GM21390 (cell line): Measurements from ENCODE around the gene TMSB15A.
"Not testable (repeated sequence)": the region's sequence is repeated elsewhere in the genome, so short reads cannot be mapped to it uniquely, and the experiment has no call there.

Experiments
- ATAC-seq: cut with Tn5 transposase; IDR thresholded peaks from one replicate; pipeline ENCODE4 v1.9.1; 2021; ENCODE audit not compliant: unreplicated experiment

The TMSB15A gene

GRCh38 chrX:102515975-102516941 lies at the start of gene TMSB15A:
TSS of gene TMSB15A (minus strand) at chrX:102516739.
- peak; percentile 94 for ATAC-seq

- ATAC-seq, result no peak
Observed at GRCh38 chrX:102560423-102561068, 44.0 kb upstream of the TMSB15A start.

GRCh38 chrX:102558607-102559006 lies 42.1 kb upstream of the TMSB15A start:
- ATAC-seq, result no peak

GRCh38 chrX:102548231-102548630 lies 31.7 kb upstream of the TMSB15A start:
- no peak for ATAC-seq

GRCh38 chrX:102546828-102547493 lies 30.4 kb upstream of the TMSB15A start:
- no peak for ATAC-seq

GRCh38 chrX:102546175-102546574 lies 29.6 kb upstream of the TMSB15A start:
- not testable (repeated sequence) for ATAC-seq

- no peak for ATAC-seq
Observed at GRCh38 chrX:102535958-102536357, 19.4 kb upstream of the TMSB15A start.

- no peak for ATAC-seq
Observed at GRCh38 chrX:102517326-102517725, 787 bp upstream of the TMSB15A start.

- no peak for ATAC-seq
Observed at GRCh38 chrX:102514536-102514935, 2.0 kb downstream of the TMSB15A start.

GRCh38 chrX:102498732-102499131 lies 17.8 kb downstream of the TMSB15A start:
- ATAC-seq, result no peak

GRCh38 chrX:102491766-102492165 lies 24.8 kb downstream of the TMSB15A start:
- ATAC-seq, result no peak

- ATAC-seq, result not testable (repeated sequence)
Observed at GRCh38 chrX:102478765-102479164, 37.8 kb downstream of the TMSB15A start.

- not testable (repeated sequence) for ATAC-seq
Observed at GRCh38 chrX:102471762-102472220, 44.7 kb downstream of the TMSB15A start, which contains the start of gene TCP11X2. TSS of gene TCP11X2 (minus strand) at chrX:102471812.

- not testable (repeated sequence) for ATAC-seq
Observed at GRCh38 chrX:102470215-102470614, 46.3 kb downstream of the TMSB15A start.
